DND-41 (cell line): ENCODE measurements around the gene PLD5.

Experiments used
- ATAC-seq: fragments of 200-7000 bp; cut with Tn5 transposase; 3 replicates; pipeline ENCODE4 v1.9.1; 2021; ENCODE audit warnings: low read depth; ENCODE audit not compliant: insufficient read depth
- DNase-seq: peaks from one replicate; pipeline ENCODE4 v3.0.0-alpha.2; 2020
- H2AFZ ChIP-seq: 2 replicates; pipeline ENCODE4 v1.6.0; 2012; ENCODE audit warnings: low read depth, low read length
- H3K27ac ChIP-seq: 2 replicates; pipeline ENCODE4 v1.5.1; 2012; ENCODE audit warnings: low read length, inconsistent platforms
- H3K27me3 ChIP-seq: fragments of 200-600 bp; sonication (generic); 2 replicates; pipeline ENCODE4 v1.6.0; 2012; ENCODE audit warnings: low read length, mild to moderate bottlenecking, inconsistent platforms; ENCODE audit not compliant: insufficient read depth, poor library complexity
- H3K36me3 ChIP-seq: 2 replicates; pipeline ENCODE4 v1.5.1; 2012; ENCODE audit warnings: low read length, inconsistent platforms; ENCODE audit not compliant: insufficient read depth
- H3K4me1 ChIP-seq: 2 replicates; pipeline ENCODE4 v1.5.1; 2012; ENCODE audit warnings: mild to moderate bottlenecking, low read length; ENCODE audit not compliant: insufficient read depth
- H3K4me2 ChIP-seq: 2 replicates; pipeline ENCODE4 v1.6.0; 2012; ENCODE audit warnings: mild to moderate bottlenecking, moderate library complexity, low read length, inconsistent platforms; ENCODE audit not compliant: insufficient read depth
- H3K4me3 ChIP-seq, 2 experiments: fragments of 200-600 bp in 1 of 2; shearing (Covaris generic) in 1 of 2; 2 replicates each; pipeline ENCODE4 v1.5.1; 2012 to 2016; ENCODE audit warnings: inconsistent platforms in 2 of 2, low read length in 2 of 2, mild to moderate bottlenecking in 2 of 2, low read depth in 1 of 2, moderate library complexity in 1 of 2
- H3K79me2 ChIP-seq: 2 replicates; pipeline ENCODE4 v1.6.0; 2012; ENCODE audit warnings: low read length, inconsistent platforms; ENCODE audit not compliant: insufficient read depth
- H3K9ac ChIP-seq: 2 replicates; pipeline ENCODE4 v1.6.0; 2012; ENCODE audit warnings: low read depth, mild to moderate bottlenecking, inconsistent platforms, low read length, moderate library complexity
- H3K9me3 ChIP-seq: 2 replicates; pipeline ENCODE4 v1.5.1; 2012; ENCODE audit warnings: low read length, moderate library complexity, mild to moderate bottlenecking, inconsistent platforms; ENCODE audit not compliant: insufficient read depth, severe bottlenecking
- H4K20me1 ChIP-seq: 2 replicates; pipeline ENCODE4 v1.6.0; 2012; ENCODE audit warnings: low read length; ENCODE audit not compliant: insufficient read depth
- EZH2 ChIP-seq: IDR thresholded peaks from 3 replicates; pipeline ENCODE4 v1.6.1; 2012; ENCODE audit warnings: borderline replicate concordance, low read depth, mild to moderate bottlenecking, moderate library complexity, low read length, inconsistent platforms; ENCODE audit not compliant: severe bottlenecking
- TF ChIP-seq, protein P1 (sequence below): IDR thresholded peaks from 2 replicates; pipeline ENCODE4 v1.5.1; 2012; ENCODE audit warnings: borderline replicate concordance, low read length, moderate library complexity, mild to moderate bottlenecking; ENCODE audit not compliant: poor library complexity, severe bottlenecking; ENCODE audit errors: extremely low read depth

PLD5 gene

GRCh38 chr1:242203262-242203661, 321.2 kb downstream of the PLD5 start:
- H3K79me2 ChIP-seq = no peaks in the 10 kb centered on the region
- no peak overlapping the region for H3K27ac ChIP-seq
- no peak for DNase-seq
- no peak for ATAC-seq
- H3K9ac ChIP-seq = no peak overlapping the region
- no peaks in the 10 kb centered on the region for H3K4me1 ChIP-seq
- TF ChIP-seq EZH2 = no peak
- TF ChIP-seq, protein P1, sequence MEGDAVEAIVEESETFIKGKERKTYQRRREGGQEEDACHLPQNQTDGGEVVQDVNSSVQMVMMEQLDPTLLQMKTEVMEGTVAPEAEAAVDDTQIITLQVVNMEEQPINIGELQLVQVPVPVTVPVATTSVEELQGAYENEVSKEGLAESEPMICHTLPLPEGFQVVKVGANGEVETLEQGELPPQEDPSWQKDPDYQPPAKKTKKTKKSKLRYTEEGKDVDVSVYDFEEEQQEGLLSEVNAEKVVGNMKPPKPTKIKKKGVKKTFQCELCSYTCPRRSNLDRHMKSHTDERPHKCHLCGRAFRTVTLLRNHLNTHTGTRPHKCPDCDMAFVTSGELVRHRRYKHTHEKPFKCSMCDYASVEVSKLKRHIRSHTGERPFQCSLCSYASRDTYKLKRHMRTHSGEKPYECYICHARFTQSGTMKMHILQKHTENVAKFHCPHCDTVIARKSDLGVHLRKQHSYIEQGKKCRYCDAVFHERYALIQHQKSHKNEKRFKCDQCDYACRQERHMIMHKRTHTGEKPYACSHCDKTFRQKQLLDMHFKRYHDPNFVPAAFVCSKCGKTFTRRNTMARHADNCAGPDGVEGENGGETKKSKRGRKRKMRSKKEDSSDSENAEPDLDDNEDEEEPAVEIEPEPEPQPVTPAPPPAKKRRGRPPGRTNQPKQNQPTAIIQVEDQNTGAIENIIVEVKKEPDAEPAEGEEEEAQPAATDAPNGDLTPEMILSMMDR = no peak
- H3K4me3 ChIP-seq = no peak overlapping the region
- H2AFZ ChIP-seq = no peak overlapping the region
- H4K20me1 ChIP-seq = no peaks in the 10 kb centered on the region
- no peaks in the 10 kb centered on the region for H3K9me3 ChIP-seq
- H3K27me3 ChIP-seq = no peaks in the 10 kb centered on the region
- no peaks in the 10 kb centered on the region for H3K36me3 ChIP-seq
- no peak overlapping the region for H3K4me2 ChIP-seq

GRCh38 chr1:242201090-242201489, 323.4 kb downstream of the PLD5 start:
- ATAC-seq (no peak), DNase-seq (no peak)
- no peak overlapping the region for H2AFZ ChIP-seq
- H3K79me2 ChIP-seq = no peaks in the 10 kb centered on the region
- TF ChIP-seq, protein P1 = no peak
- TF ChIP-seq EZH2 = no peak
- H3K9ac ChIP-seq = no peak overlapping the region
- H3K4me2 ChIP-seq = no peak overlapping the region
- no peaks in the 10 kb centered on the region for H3K36me3 ChIP-seq
- no peaks in the 10 kb centered on the region for H4K20me1 ChIP-seq
- H3K4me3 ChIP-seq = no peak overlapping the region
- H3K9me3 ChIP-seq = no peaks in the 10 kb centered on the region
- no peaks in the 10 kb centered on the region for H3K27me3 ChIP-seq
- H3K27ac ChIP-seq = no peak overlapping the region
- no peaks in the 10 kb centered on the region for H3K4me1 ChIP-seq

- TF ChIP-seq EZH2 = no peak
- TF ChIP-seq, protein P1 = no peak
- no peak for DNase-seq
- Histone ChIP-seq H3K4me3 (no peak overlapping the region), H3K27me3 (no peaks in the 10 kb centered on the region), H3K27ac (no peak overlapping the region), H4K20me1 (no peaks in the 10 kb centered on the region), H3K4me2 (no peak overlapping the region), H3K36me3 (no peaks in the 10 kb centered on the region), H3K79me2 (no peaks in the 10 kb centered on the region), H3K9me3 (no peaks in the 10 kb centered on the region), H2AFZ (no peak overlapping the region), H3K9ac (no peak overlapping the region), H3K4me1 (no peaks in the 10 kb centered on the region)
- ATAC-seq = no peak
Observed at GRCh38 chr1:242199776-242200458, 324.6 kb downstream of the PLD5 start.
